Gastroesophageal sphincter (tissue), 3 donors: Measurements from ENCODE around the gene PPP1R14C.

Experiments
- POLR2AphosphoS5 ChIP-seq: sonication (generic); formaldehyde crosslinking; IDR thresholded peaks from one replicate; pipeline ENCODE4 v1.6.1; 2017; ENCODE audit warnings: antibody characterized with exemption
- TF ChIP-seq, protein P1 (sequence below), 4 experiments: fragments of 200-600 bp in 2 of 4; fragments of 450-650 bp in 2 of 4; sonication (generic) in 1 of 4; IDR thresholded peaks; one replicate each; pipeline ENCODE4 v1.5.1; 2017 to 2019; ENCODE audit warnings: antibody characterized with exemption in 4 of 4, mild to moderate bottlenecking in 2 of 4, moderate library complexity in 2 of 4

DNA sequence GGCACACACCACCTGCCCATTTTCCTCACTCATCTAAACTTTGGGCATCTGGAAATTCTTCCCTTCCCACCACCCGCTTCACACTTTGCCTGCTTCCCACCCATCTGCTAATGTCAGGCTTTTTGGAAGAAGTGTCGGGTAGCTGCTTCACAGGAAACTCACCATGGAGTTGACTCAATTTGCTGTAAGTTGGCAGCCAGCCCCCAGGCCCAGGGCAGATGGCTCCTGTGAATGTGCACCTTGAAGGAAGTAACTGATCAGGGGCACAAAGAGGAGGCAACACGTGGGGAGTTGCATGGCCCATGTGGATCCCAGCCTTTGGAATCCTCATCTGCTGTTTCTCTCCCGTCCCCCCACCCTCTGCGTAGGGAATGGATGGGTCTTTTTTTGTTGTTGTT, 87.3 kb downstream of the PPP1R14C start:
- TF ChIP-seq, protein P1, sequence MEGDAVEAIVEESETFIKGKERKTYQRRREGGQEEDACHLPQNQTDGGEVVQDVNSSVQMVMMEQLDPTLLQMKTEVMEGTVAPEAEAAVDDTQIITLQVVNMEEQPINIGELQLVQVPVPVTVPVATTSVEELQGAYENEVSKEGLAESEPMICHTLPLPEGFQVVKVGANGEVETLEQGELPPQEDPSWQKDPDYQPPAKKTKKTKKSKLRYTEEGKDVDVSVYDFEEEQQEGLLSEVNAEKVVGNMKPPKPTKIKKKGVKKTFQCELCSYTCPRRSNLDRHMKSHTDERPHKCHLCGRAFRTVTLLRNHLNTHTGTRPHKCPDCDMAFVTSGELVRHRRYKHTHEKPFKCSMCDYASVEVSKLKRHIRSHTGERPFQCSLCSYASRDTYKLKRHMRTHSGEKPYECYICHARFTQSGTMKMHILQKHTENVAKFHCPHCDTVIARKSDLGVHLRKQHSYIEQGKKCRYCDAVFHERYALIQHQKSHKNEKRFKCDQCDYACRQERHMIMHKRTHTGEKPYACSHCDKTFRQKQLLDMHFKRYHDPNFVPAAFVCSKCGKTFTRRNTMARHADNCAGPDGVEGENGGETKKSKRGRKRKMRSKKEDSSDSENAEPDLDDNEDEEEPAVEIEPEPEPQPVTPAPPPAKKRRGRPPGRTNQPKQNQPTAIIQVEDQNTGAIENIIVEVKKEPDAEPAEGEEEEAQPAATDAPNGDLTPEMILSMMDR (IDR thresholded peaks at IDR 0.05) = no peak
- TF ChIP-seq POLR2AphosphoS5 = no peak
